HepG2 (cell line): Measurements from ENCODE around the gene DAPK1. TPM values are rescaled to one million over a fixed set of nuclear protein-coding genes. Genes with fewer than 3 reads are reported as not detected.

Source experiments
- ATAC-seq: fragments of 200-7000 bp; cut with Tn5 transposase; 3 replicates; pipeline ENCODE4 v1.9.1; 2020; ENCODE audit warnings: mild to moderate bottlenecking, moderate library complexity
- BruUV-seq: library from RNA; stranded (reverse); fragments of 400-500 nt; replicated peaks from 2 replicates; lab custom pipeline; 2021; lab: Mats Ljungman, UMichigan
- CTCF ChIA-PET: fragments of 300-600 bp; formaldehyde crosslinking; extraction: SDS; loops from one replicate; lab custom pipeline; 2021; ENCODE audit warnings: low total read pairs, inconsistent platforms, low intra/inter-chr PET ratio; lab: Yijun Ruan, JAX
- POLR2A ChIA-PET: fragments of 350-600 bp; sonication (Branson Sonifier 250); formaldehyde crosslinking; loops from one replicate; lab custom pipeline; 2020; ENCODE audit warnings: antibody characterized with exemption, inconsistent platforms; lab: Yijun Ruan, JAX
- DNase-seq: peaks from one replicate; pipeline ENCODE4 v3.0.0-alpha.2; 2015; ENCODE audit warnings: low spot score
- FAIRE-seq: peaks from 3 replicates; lab custom pipeline; 2011; peaks lifted over from hg19 to GRCh38; lab: Jason Lieb, UNC
- H2AFZ ChIP-seq: one replicate; pipeline ENCODE4 v1.6.1; 2011; ENCODE audit warnings: low read length, inconsistent platforms
- H3K27ac ChIP-seq: fragments of 300-600 bp; 3 replicates; pipeline ENCODE4 v1.8.0; 2011; ENCODE audit warnings: mixed run types, mild to moderate bottlenecking, mixed read lengths, low read length, inconsistent platforms; ENCODE audit not compliant: insufficient read depth; ENCODE audit errors: extremely low read length
- H3K27me3 ChIP-seq, 2 experiments: fragments of 200-600 bp in 1 of 2; 2 replicates in 1 of 2; 3 replicates in 1 of 2; pipeline versions ENCODE4 v1.6.0 to v1.8.0; 2011; ENCODE audit warnings: low read length in 2 of 2, mild to moderate bottlenecking in 2 of 2, moderate library complexity in 2 of 2, inconsistent platforms in 1 of 2; ENCODE audit not compliant: insufficient read depth in 2 of 2, control insufficient read depth in 1 of 2
- H3K36me3 ChIP-seq, 2 experiments: fragments of 200-600 bp in 1 of 2; replicated peaks in 1 of 2; 2 replicates in 1 of 2; 3 replicates in 1 of 2; pipeline versions ENCODE4 v1.5.1 to v1.8.0; 2011; ENCODE audit warnings: low read length in 2 of 2, inconsistent platforms in 1 of 2; ENCODE audit not compliant: insufficient read depth in 2 of 2, control insufficient read depth in 1 of 2
- H3K4me1 ChIP-seq: 2 replicates; pipeline ENCODE4 v1.5.1; 2012; ENCODE audit warnings: low read length, inconsistent platforms; ENCODE audit not compliant: insufficient read depth
- H3K4me2 ChIP-seq: 2 replicates; pipeline ENCODE4 v1.6.0; 2011; ENCODE audit warnings: low read depth, low read length, inconsistent platforms
- H3K4me3 ChIP-seq, 3 experiments: fragments of 200-600 bp in 1 of 3; sonication (generic), shearing (Covaris generic) in 1 of 3; replicated peaks in 1 of 3; 2 replicates each; pipeline ENCODE4 v1.5.1; 2011 to 2016; ENCODE audit warnings: low read length in 3 of 3, inconsistent platforms in 2 of 3, low read depth in 2 of 3, mild to moderate bottlenecking in 2 of 3, control low read depth in 1 of 3, mixed read lengths in 1 of 3; ENCODE audit not compliant: insufficient read depth in 1 of 3
- H3K79me2 ChIP-seq: one replicate; pipeline ENCODE4 v1.6.1; 2011; ENCODE audit warnings: low read length, inconsistent platforms; ENCODE audit not compliant: insufficient read depth
- H3K9ac ChIP-seq: 2 replicates; pipeline ENCODE4 v1.6.0; 2011; ENCODE audit warnings: mild to moderate bottlenecking, low read depth, low read length, inconsistent platforms; ENCODE audit not compliant: insufficient read depth
- H3K9me3 ChIP-seq: 2 replicates; pipeline ENCODE4 v1.5.1; 2012; ENCODE audit warnings: mild to moderate bottlenecking, low read length
- H4K20me1 ChIP-seq: 2 replicates; pipeline ENCODE4 v1.6.0; 2011; ENCODE audit warnings: inconsistent platforms, mild to moderate bottlenecking, low read length, moderate library complexity; ENCODE audit not compliant: insufficient read depth
- BORCS8-MEF2B ChIP-seq: sonication (generic); formaldehyde crosslinking; IDR thresholded peaks from 2 replicates; pipeline ENCODE4 v1.8.0; 2022; ENCODE audit warnings: mild to moderate bottlenecking, missing genetic modification reagents
- HCFC1 ChIP-seq: fragments of 150-350 bp; IDR thresholded peaks from 2 replicates; pipeline ENCODE4 v1.6.1; 2014; ENCODE audit warnings: low read depth, low read length
- HNF4G ChIP-seq, 2 experiments: sonication (generic) in 1 of 2; formaldehyde crosslinking in 1 of 2; IDR thresholded peaks; 2 replicates each; pipeline versions ENCODE4 v1.4.0 to v1.6.1; 2011 to 2020; ENCODE audit warnings: borderline replicate concordance in 2 of 2, low read depth in 2 of 2, mild to moderate bottlenecking in 2 of 2, low read length in 1 of 2, missing genetic modification reagents in 1 of 2, moderate library complexity in 1 of 2
- IRX3 ChIP-seq: sonication (generic); formaldehyde crosslinking; IDR thresholded peaks from 2 replicates; pipeline ENCODE4 v1.8.1; 2023; ENCODE audit warnings: mild to moderate bottlenecking, low read depth, missing genetic modification reagents, borderline replicate concordance
- NAIF1 ChIP-seq: sonication (generic); formaldehyde crosslinking; IDR thresholded peaks from 2 replicates; pipeline ENCODE4 v1.5.0; 2020; ENCODE audit warnings: mild to moderate bottlenecking, missing genetic modification reagents, borderline replicate concordance
- NFIB ChIP-seq: sonication (generic); formaldehyde crosslinking; IDR thresholded peaks from 2 replicates; pipeline ENCODE4 v1.9.0; 2021; ENCODE audit warnings: missing genetic modification reagents, mild to moderate bottlenecking, borderline replicate concordance
- POLR2G ChIP-seq: fragments of 200-400 bp; formaldehyde crosslinking; IDR thresholded peaks from 2 replicates; pipeline ENCODE4 v1.6.1; 2018; ENCODE audit warnings: mild to moderate bottlenecking, low read depth, low read length, moderate library complexity
- RCOR2 ChIP-seq: IDR thresholded peaks from 2 replicates; pipeline ENCODE4 v1.6.1; 2016; ENCODE audit warnings: missing biosample characterization, missing genetic modification reagents
- RNF2 ChIP-seq: fragments of 450-650 bp; conservative IDR thresholded peaks from 2 replicates; pipeline ENCODE4 v1.6.1; 2016; ENCODE audit warnings: low read depth
- XRCC5 ChIP-seq: fragments of 200-400 bp; formaldehyde crosslinking; optimal IDR thresholded peaks from 2 replicates; pipeline ENCODE3; 2017; ENCODE audit warnings: mild to moderate bottlenecking, low read length
- ZFY ChIP-seq: sonication (generic); formaldehyde crosslinking; IDR thresholded peaks from 2 replicates; pipeline ENCODE4 v1.4.0; 2020; ENCODE audit warnings: missing genetic modification reagents
- ZNF33B ChIP-seq: sonication (generic); formaldehyde crosslinking; IDR thresholded peaks from 2 replicates; pipeline ENCODE4 v1.5.1; 2020; ENCODE audit warnings: mild to moderate bottlenecking, missing genetic modification reagents
- ZNF607 ChIP-seq: sonication (generic); formaldehyde crosslinking; IDR thresholded peaks from 2 replicates; pipeline ENCODE4 v1.5.1; 2020; ENCODE audit warnings: missing genetic modification reagents, mild to moderate bottlenecking, borderline replicate concordance
- ZSCAN30 ChIP-seq: sonication (generic); formaldehyde crosslinking; IDR thresholded peaks from 2 replicates; pipeline ENCODE4 v1.5.0; 2020; ENCODE audit warnings: mild to moderate bottlenecking, missing genetic modification reagents
- WGBS: methylation state at CpG from one replicate; pipeline ENCODE4 v1.1.6; 2017; ENCODE audit warnings: low lambda C conversion rate; 5-methylcytosine and 5-hydroxymethylcytosine counted together
- in situ Hi-C: cut with HindIII; loops from 2 replicates; pipeline ENCODE4 v1.10.0; 2017; ENCODE audit warnings: low pct_unique_long_range_greater_than_20kb; ENCODE audit not compliant: extremely low pct_ligation_motif_present
- intact Hi-C: fragments of 100-400 bp; cut with micrococcal nuclease; formaldehyde crosslinking; loops from one replicate; pipeline ENCODE4 v1.10.0; 2022; ENCODE audit not compliant: unreplicated experiment
- polyA plus RNA-seq, 8 experiments: library from polyadenylated mRNA; depleted of rRNA in 3 of 8; stranded (reverse) in 7 of 8; unstranded in 1 of 8; fragments of >200 nt; fragmentation: Illumina TruSeq in 4 of 8; extraction: Trizol in 4 of 8; gene quantifications; 2 replicates each; pipeline versions ENCODE4 v1.2.1 to v1.2.3, GENCODE V29; 2011 to 2016; ENCODE audit warnings: low read depth in 4 of 8, missing spikeins in 1 of 8, mixed read lengths in 1 of 8; ENCODE audit not compliant: insufficient read depth in 1 of 8
- total RNA-seq, 5 experiments: library from RNA; depleted of rRNA; stranded (reverse); fragments of >200 nt; fragmentation: Illumina TruSeq; extraction: Trizol; gene quantifications; 2 replicates each; pipeline ENCODE4 v1.2.3, GENCODE V29; 2016; ENCODE audit warnings: low read depth in 1 of 5

DAPK1 gene
- total and polyA plus RNA-seq, 2 of the 13 experiments (the other 11 are each of a cell fraction or from before 2014, with no cell fraction given), result 35.7 to 35.9 TPM

- Histone ChIP-seq H3K79me2 (no peaks in the 10 kb centered on the region), H3K27me3 (peaks cover 0 to 3% of the 10 kb centered on the region in 2 experiments; a peak in 1 of 5 replicates), H3K4me3 (no peak overlapping the region), H2AFZ (no peak overlapping the region), H3K4me2 (no peak overlapping the region), H3K27ac (no peak overlapping the region), H3K36me3 (peaks cover 1 to 14% of the 10 kb centered on the region in 2 experiments; a peak in 3 of 5 replicates), H4K20me1 (no peaks in the 10 kb centered on the region), H3K9me3 (no peaks in the 10 kb centered on the region), H3K9ac (no peak overlapping the region), H3K4me1 (peaks cover 14% of the 10 kb centered on the region)
- WGBS, result 95% methylated on average over 2 of the region's 2 CpGs
- POLR2A ChIA-PET, result no interaction called here
- no peak for DNase-seq
- no peak for FAIRE-seq
- in situ Hi-C loops (no loop called here), intact Hi-C loops (loop anchor here (5.0 kb wide), 1 partner anchor 47 kb away; no protein-coding TSS in a partner anchor)
- no TSS peak for BruUV-seq
- CTCF ChIA-PET, result interaction anchor here (0.6 kb wide), 1 partner anchor 51 kb away, joined by 3 read pairs; no protein-coding TSS in a partner anchor
- ATAC-seq, result no peak
- TF ChIP-seq RCOR2 (CRISPR knock-in tag) (no peak), ZFY (no peak), NAIF1 (CRISPR knock-in tag) (no peak), ZNF33B (no peak), ZNF607 (CRISPR knock-in tag) (no peak), NFIB (CRISPR knock-in tag) (no peak), XRCC5 (no peak), POLR2G (no peak), BORCS8-MEF2B (CRISPR knock-in tag) (no peak), IRX3 (CRISPR knock-in tag) (no peak), HNF4G (IDR thresholded peaks at IDR 0.05; ENCODE audit: borderline replicate concordance, low read depth, low read length) (no peak), HNF4G (CRISPR knock-in tag; IDR thresholded peaks at IDR 0.05; ENCODE audit: borderline replicate concordance, low read depth) (no peak), ZSCAN30 (CRISPR knock-in tag) (no peak), RNF2 (no peak), HCFC1 (no peak)
Observed at GRCh38 chr9:87729246-87729645, 231.6 kb downstream of the DAPK1 start.
